HG03565 (cell line): ENCODE results near the gene KRTAP5-4.
"Not testable (repeated sequence)": the region's sequence is repeated elsewhere in the genome, so short reads cannot be mapped to it uniquely, and the experiment has no call there.

Experiments used
- ATAC-seq: cut with Tn5 transposase; IDR thresholded peaks from one replicate; pipeline ENCODE4 v1.9.1; 2021; ENCODE audit warnings: mild to moderate bottlenecking, moderate library complexity; ENCODE audit not compliant: unreplicated experiment

Gene KRTAP5-4, protein sequence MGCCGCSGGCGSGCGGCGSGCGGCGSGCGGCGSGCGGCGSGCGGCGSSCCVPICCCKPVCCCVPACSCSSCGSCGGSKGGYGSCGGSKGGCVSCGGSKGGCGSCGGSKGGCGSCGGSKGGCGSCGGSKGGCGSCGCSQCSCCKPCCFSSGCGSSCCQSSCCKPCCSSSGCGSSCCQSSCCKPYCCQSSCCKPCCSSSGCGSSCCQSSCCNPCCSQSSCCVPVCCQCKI

DNA sequence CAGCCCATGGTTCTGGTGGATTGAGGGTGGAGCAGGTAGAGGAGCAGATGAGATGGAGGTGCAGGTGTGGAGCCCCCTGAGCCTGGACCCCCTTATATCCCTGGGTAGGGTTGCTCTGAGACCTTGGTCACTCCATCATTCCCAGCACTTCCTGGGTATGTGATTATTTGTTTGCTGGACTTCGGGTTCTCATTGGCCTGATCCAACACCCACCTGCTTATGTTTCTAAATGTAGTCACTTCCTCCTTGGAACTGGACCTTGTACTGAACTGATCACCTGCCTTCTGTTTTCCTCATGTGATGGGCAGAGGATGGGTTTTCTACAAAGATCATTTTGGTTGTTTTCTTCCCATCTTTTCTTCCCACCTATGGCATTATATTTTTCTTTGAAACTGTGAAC, at the start of gene KRTAP5-4:
KRTAP5-4 (minus strand) TSS at position 53 of the 400 bp plus-strand sequence; CDS start at position 8, 45 bp downstream.
- ATAC-seq = no peak

DNA sequence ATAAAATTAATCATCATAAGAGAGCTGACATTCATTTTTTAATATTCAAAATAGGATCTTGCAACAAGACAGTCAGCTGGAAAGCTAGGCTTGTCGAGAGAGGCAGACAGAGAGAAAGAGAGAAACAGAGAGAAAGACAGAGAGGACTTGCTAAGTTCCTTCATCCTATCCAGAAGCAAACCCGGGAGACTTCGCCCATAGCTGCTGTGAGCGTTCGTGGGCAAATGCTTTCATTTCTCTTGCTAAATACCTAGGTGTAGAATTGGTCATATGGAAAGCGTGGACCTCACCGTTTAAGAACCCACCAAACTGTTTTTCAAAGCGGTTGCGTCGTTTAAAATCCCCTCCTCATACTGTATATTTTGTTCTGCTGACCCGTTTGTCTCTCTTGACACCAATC, 49.7 kb upstream of the KRTAP5-4 start:
- ATAC-seq = no peak

DNA sequence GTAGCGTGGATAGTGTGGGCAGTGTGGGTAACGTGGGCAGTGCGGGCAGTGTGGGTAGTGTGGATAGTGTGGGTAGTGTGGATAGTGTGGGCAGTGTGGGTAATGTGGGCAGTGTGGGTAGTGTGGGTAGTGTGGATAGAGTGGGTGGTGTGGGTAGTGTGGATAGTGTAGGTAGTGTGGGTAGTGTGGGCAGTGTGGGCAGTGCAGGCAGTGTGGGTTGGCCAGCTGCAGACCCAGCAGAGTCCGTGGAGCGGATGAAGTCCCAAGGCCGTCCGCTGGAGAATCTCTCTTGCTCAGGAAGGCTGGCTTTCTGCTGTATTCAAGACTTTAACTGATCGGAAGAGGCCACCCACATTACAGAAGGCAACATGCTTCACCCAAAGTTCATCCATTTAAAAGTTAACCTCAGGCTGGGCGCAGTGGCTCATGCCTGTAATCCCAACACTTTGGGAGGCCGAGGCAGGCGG, 49.0 kb upstream of the KRTAP5-4 start:
- no peak for ATAC-seq

DNA sequence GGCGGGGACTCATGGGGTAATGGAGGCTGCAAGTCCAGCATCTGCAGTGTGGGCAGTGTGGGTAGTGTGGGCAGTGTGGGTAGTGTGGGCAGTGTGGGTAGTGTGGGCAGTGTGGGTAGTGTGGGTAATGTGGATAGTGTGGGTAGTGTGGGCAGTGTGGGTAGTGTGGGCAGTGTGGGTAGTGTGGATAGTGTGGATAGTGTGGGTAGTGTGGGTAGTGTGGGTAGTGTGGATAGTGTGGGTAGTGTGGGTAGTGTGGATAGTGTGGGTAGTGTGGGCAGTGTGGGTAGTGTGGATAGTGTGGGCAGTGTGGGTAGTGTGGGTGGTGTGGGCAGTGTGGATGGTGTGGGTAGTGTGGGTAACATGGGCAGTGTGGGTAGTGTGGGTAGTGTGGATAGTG, 48.5 kb upstream of the KRTAP5-4 start:
- not testable (repeated sequence) for ATAC-seq

DNA sequence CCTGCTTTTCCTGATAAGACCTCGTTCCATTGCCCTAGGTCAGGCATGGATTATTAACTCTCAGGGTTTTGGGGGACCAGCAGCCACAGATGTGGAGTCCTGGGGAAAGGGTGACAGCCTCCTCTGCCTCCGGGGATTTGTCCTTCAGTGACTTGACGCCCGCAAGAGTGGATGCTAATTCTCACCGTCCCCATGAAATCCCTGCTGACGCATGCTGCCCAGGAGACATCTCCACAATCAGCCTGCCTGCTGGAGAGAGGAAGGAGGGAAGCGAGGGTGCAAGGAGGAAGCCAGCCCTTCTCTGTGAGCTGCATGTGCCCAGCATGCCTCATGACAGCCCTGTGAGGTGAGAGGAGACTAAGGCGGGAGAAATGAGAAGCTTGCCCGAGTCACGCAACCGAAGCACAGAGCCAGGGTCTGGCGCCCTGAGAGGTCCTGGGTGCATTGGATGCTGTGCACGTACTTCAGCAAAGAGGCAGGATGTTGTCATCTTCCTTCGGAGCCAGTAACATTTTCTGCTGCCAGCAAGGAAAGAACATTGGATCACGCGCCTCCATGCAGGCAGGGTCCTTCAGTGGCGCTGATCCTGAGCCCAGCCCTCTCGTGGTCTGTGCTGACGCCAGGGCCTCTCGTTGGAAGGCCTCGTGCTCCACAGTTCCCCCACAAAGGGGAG, 47.7 kb upstream of the KRTAP5-4 start:
- no peak for ATAC-seq

DNA sequence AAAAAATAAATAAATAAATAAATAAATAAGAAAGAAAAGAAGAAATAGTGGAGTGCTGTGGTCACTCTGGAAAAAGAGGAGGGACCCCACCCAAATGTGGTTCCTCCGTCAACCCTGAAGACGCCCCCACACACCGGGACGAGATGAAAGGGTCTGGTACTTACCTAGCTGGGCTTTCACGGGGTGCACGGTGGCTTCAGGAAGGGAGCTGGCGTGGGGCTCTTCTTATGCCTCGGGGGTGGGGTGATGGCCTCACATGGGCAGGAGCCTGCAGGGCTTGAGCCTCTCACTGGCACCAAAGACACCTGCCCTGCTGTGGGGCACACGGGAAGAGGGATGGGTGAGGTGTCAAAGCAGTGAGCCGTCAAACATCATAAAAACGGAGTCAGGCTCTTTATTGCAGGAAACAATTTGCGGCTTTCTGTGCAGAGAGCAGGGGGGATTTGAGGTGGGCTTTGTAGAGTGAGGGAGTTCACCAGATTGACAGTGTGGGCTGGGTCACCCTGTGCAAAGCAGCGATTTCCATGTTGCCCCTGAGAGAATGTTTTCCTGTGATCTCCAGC, 47.1 kb upstream of the KRTAP5-4 start:
- ATAC-seq = no peak

DNA sequence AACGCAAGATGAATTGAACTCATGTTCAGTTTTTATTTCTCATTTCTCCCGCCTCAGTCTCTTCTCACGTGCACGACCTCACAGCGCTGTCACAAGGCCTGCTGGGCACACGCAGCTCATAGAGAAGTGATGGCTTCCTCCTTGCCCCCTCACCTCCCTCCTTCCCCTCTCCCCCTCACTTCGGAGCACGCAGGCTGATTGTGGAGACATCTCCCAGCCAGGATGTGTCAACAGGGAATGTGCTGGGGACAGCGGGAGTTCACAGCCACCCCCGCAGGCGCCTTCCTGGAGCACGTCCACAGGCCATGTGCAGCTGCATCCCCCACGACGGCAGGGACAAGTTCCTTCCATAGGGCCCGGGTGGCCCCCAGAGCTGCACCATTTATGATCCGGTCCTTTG, 46.0 kb upstream of the KRTAP5-4 start:
- no peak for ATAC-seq

DNA sequence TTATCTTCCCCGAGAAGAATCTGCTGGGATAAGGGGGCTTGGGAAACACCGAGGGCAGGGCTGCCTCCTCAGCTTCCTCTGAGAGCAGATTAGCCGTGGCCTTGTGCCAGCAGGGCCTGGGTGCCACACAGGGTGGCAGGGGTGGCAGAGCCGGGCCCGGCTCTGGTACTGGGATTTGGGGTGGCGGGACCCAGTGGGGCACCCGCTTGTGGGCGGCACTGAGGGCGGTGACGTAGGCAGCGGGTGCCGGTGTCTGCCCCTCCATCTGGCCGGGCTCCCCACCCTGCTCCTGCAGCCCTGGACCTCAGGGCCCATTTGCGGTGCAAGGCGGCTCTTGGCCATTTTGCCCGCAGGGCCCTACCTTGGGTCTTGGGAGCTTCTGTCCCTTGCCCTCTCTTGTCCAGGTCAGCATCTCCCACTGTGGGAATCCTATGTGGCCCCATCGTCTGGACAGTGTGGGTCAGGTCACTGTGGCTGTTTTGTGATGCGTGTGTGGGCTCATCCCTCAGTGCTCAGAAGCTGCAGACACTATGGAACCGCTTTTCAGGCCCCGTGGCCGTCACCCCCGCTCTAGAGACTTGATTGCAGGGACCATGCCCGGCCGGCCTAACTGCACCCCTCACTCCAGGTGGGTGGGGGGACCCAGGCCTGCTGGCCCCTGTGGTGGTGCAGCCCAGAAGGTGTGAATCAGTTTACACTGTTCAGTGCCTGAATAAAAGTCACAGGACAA, 45.3 kb upstream of the KRTAP5-4 start:
- ATAC-seq = no peak

DNA sequence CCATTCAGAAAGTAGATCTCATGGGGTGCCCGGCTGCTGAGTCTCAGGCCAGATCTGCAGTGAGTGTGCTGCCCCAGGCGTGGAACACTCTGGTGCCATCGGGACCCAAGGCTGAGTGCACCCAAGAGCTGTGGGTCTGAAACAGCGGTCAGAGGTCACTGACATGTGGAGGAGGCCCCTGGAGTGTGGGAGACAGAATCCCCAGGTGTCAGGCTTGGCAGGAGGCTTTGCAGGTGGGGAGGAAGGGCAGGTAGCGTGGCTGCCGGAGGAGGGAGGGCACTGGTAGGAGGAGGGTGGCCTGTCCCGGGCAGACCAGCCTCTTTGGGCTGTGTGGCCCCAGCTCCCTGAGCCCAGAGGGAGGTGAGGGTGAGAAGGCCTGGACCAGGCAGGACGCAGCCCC, 43.4 kb upstream of the KRTAP5-4 start:
- ATAC-seq = no peak

DNA sequence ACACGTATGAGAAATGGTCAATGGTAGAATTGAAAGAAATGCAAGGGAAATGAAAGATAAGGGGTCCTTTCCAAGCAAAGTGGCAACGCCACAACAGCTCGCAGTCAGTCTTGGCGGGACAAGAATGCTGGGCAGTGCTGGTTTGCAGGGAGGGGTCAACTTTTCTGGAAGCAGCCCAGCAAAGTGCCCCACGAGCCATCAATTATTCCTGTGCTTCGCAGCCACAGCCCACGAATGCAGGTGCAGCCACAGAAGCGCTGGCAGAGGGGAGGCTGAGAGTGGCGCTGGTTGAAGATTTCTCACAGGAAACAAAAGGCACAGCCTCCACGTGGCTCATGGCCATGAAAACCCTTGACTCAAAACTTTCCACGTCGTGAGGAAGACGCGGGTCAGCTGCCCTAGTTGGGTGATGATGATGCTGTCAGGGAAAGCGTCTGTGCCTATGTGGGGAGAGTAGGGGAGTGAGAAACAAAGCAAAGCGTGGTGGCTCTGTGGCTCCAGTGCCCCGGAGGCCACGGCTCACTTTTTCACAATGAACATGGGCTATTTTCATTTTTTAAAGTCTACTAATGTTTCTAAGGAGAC, 40.9 kb upstream of the KRTAP5-4 start:
- ATAC-seq = not testable (repeated sequence)

DNA sequence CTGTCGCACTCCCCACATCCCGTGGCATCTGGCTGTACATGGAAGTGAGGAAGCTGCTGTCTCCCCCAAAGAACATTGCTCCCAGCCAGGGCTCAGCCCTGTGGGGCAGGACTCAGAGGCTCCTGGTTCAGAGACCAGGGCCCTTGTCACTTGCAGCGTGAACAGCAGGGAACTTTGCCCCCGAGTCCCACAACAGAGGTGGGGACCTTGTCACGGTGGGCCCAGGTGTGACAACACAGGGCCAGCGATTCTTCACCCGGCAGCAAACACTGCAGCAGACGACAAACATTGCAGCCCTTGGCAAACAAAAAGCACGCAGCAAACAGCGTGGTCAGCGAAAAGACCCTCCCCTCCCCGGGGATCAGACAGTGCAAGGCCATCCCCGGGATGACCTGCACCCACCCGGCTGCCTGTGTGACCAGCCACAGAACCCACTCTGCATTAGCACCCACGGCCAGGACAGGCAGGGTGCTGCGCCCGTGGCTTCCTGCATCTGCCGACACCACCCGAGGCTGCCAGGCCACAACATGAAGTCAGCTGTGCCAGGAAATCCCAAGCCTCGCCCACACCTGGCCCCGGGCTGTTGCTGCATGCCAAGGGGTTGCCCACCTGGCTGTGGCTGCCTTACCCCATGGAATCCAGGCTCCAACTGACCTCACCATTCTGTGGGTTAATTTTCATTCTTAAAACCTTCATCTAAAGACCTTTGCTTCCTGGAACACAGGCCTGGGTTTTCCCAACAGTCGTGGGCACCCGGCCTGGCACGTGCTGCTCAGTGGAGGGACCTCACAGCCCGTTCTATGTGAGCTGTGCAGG, 39.7 kb upstream of the KRTAP5-4 start:
- not testable (repeated sequence) for ATAC-seq

DNA sequence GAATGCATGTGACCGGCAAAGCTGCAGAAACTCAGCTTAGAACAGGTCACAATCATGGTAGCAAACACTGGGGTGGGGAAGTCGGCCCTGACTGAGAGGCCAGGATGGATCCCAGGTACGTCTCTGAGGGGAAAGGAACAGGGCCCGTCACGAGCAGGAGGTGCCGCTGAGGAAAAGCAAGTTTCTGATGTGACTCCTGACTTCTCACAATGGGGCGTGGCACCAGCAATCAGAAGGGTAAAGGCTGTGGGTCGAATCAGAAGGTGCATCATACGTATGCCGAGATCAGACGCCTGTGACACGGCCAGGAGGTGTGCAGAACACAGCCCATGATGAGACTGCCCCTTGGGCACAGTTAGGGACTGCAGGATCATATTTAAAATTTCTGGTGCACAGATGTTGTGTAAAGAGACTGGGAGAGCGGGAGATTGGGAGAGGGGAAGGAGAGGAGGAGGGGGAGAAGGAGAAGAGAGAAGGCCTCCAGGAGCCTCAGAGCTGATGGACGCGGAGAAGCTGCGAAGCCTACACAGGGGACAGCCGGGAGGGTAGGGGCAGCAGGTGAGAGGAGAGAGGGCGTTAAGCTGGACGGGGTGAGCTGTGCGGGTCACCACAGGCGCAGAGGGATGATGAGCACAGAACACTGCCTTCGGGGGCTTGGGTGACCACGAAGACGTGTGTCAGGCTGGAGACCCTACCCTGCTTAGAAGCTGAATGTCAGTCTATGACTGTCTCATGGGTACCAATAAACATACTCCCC, 38.4 kb upstream of the KRTAP5-4 start:
- no peak for ATAC-seq

DNA sequence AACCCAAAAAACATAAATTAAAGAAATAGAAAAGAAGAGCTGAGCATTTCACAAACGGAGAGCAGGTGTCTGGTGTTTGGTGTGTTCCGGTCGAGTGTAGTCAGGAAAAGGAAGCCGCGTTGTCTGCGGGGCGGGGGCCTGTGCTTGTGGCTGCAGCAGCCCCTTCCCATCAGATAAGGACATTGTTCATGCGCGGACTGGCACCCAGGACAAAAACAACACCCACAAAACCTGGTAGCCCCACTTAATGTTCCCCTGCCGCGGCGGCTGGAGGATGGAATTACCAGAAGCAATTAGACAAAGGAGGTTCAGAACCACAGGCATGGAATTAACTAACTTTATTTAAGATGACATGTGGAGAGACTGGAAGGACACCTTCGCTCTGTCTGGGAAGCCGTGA, 37.6 kb upstream of the KRTAP5-4 start:
- ATAC-seq = no peak

DNA sequence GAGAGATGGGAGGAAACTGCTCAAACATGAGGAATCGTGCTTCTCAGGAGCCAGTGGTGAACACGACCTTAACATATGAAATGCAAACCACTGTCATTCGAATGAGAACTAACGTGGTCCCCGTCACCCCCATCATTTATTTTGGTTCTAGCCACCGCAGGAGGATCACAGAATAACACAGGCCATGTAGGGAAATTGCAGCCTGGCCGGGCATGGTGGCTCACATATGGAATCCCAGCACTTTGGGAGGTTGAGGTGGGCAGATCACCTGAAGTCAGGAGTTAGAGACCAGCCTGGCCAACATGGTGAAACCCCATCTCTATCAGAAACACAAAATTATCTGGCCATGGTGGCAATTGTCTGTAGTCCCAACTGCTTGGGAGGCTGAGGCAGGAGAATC, 34.7 kb upstream of the KRTAP5-4 start:
- ATAC-seq = no peak

DNA sequence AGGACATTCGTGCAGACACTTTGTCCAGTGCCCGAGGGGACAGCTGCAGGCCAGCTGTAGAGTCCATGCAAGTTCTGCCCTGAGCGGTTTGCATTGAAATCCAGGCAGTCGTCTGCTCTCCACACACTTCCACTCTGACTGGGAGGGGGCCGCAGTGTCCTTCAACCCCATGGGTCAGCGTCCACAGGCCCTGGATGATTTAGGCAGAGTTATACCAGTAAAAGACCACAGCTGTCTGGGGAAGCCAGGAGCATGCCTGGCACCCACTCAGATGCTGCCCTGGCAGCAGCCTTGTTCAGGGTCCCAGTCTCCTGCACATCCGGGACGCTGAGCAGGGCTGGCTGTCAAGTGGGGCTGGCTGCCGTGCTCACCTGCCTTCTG, 34.1 kb upstream of the KRTAP5-4 start:
- ATAC-seq = no peak

DNA sequence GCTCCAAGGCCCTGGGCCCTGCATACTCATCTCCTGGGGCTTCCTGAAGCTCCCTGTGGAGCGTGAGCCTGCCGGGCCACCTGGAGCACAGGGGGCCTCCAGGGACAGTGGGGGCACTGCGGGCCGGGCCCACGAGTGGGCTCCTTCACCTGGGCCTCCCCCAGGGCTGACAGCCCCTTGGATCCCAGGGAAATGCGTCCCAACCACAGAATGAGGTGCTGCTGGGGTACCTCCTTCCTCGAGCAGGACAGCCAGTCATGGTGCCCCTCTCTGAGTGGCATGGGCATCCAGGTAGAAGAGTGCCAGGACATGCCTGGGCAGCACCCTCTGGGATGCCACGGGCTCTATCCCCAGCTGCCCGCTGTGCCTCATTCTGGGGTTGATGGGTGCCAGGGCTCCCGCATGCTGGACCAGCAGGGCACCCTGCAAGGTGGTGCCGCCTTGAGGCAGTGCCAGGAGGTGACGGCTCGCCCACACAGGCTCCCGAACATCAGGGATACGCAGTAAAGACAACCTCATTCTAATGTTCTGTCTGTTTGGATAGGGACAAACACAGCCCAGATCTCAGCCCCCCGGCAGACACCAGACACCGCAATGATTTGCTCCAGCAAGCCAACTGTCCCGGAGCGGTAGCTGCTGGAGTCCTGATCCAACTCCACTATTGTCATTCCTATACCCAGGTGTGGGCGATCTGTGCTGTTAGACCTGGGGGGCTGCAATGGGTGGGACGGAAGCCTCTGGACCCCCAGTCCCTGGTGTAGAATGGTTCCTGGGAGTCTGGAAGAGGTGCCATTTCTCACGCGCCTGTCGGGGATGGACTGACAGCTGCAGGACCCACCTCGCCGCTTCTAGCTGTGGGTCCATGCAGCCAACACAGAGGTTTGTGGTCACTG, 33.5 kb upstream of the KRTAP5-4 start:
- no peak for ATAC-seq

DNA sequence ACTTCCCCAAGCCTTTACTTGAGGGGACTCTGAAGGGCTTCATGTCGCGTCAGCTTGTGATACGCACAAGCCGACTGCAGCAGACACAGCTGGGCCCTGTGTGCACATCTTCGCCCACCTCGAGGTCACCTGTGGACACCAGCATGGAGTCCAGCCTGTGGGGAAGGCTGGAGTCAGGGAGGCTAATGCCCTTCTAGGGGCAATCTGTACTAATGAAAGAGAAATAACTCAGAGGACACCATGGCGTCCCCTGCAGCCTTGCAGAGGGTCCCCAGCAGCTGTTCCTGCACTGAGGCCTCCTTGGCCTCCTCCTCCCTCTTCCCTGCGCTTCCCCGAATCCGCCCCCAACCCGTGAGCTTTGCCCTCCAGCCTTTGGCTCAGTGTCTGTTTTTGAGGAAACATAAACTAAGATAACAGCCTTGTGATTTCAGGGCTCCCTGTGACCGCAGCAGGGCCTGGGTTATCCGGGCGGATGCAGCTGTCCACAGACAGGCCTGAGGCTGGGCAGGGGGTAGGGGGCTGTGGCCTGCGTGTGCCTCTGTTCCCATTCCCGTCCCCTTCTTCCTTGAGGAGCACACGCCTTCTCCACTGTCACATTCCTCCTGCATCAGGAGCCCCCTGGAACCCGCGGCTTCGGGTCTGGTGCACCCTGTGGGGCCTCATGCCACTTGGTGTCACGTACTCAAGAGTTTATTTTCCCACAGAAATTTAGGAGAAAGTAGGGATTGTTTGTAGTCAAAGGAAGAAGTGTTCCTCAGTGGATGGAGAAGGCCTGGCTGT, 32.6 kb upstream of the KRTAP5-4 start:
- no peak for ATAC-seq
